HG03064 (cell line): ENCODE measurements around the gene AOPEP.
"Not testable (repeated sequence)": the region's sequence is repeated elsewhere in the genome, so short reads cannot be mapped to it uniquely, and the experiment has no call there.

Experiments
- ATAC-seq: cut with Tn5 transposase; IDR thresholded peaks from one replicate; pipeline ENCODE4 v1.9.1; 2021; ENCODE audit warnings: low read depth; ENCODE audit not compliant: unreplicated experiment

Gene AOPEP

DNA sequence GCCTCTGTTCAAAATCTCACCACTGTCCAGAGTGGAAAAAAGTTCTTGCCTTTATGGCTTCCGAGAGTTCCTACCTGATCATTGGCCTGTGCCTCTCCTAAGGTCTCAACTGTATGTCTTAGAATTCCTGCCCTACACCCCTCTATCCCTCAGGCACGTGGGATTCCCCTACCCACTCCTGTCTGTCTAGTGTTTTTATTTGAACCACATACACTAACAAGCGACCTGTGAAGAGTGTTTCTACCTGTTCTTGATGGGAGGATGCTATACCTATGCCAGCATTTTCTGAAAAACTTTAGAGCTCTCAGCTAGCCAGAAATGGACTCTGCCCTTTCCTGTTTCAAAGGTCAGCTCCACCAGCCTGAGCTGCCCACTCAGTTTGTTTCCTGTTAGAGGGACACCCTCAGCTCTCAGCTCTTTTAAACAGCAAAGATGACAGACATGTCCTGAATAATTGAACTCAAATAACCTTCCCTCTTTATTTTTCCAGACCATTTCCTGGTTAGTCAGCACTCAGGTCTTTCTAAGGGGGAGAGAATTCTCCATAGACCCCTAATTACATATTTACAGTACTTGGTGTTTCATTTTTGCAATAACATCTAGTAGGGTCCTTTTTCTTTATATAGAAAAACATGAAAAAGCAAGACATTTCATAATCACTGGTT lies 214.8 kb downstream of the AOPEP start:
- no peak for ATAC-seq

DNA sequence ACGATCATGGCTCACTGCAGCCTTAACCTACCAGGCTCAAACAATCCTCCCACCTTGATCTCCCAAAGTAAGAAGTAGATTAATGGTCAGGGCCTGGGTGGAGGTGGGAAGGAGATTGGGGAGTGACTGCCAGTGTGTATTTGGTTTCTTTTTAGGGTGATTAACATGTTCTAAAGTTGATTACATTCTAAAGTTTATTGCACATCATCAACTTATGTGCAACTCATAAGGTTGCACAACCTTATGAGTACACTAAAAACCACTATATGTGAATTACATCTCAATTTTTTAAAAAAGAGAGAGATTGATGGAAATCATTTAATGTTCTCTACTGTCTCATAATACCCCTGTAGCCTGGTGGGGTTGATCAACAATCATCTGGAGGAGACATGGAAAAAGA lies 218.1 kb downstream of the AOPEP start:
- no peak for ATAC-seq

DNA sequence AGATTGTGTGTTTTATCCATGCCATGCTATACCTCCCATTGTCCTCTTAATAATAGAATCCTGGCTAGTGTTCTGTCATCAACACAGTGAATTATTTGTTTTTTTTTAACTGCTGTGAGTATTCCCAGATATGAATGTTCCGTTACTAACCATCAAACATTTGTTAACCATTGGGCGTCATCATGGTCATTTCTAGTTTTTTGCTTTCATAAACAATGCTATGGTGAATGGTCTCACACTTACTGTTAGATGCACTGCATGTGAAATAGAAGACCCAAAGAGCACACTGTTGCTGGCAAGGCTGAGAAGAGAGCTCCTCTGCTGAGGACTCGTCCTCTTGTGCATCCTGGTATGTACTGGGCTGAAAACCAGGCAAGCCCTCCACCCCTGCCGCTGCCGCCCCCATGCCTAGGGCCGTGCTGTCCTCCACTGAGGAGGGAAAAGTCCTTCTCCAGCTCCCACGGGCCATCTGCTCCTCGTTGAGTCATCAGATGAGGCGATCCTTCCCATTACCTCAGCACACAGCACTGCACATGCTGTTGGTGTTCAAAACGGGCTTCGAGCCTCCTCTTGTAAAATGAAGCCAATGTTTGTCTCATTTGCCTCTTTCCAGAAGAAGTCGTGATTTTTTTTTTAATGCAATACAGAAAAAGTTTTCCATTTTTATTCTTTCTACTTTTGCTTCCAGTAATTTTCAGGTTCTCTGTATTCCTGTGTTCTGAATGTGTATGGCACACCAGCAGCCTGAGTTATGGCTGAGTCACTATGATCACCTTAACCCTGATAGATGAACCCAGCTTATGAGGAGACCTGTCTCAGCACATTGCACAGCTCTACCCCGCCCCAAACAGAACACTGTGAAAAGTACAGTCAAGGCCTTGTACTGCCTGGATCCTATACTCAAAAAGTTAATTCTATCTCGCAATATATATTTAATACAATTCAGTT lies 219.0 kb downstream of the AOPEP start:
- no peak for ATAC-seq

DNA sequence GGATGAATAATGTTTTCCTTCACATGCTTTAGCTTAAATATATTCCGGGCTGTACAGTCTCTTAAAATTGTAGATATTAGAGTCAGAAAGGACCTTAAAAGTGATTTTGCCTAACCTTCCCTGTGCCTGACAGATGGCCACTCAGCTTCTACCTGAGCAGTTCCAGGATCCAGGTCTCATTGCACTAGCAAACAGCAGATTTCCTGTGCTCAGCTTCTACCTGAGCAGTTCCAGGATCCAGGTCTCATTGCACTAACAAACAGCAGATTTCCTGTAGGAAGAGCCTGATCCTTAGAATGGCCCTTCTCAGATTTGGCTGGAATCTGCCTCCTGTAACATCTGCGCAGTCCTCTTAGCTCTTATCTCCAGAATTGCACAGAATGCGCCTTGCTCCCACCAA lies 219.8 kb downstream of the AOPEP start:
- no peak for ATAC-seq

DNA sequence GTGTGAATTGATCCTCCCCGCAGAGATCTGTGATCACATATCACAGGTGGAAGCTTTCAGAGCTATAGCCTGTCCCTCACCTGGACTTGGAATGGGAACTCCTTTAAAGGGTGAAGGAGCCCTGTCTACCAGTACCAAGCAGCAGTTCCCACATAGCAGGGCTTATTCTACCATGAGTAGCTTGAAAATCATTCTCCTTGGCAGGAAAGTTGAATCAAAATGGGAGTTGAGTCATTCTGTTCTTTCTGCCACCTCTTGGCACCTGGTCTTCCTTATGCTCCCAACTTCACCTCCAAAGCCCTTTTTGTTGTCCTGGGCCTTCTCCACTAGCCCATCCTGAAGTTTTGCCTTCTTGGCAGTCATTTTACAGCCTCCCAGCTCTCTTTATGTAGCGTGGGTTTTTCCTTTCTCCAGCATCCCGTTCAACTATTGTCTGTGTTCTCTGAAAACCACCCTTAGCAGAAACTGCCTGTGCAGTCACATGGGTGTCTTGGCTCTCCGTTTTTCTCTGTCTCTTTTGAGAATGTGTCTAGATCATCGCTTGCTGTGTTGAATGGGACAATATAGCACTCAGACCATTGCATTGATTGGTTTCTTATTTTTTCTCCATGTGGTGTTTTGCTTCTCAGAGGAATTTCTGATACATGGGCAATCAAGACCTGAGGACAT lies 222.2 kb downstream of the AOPEP start:
- ATAC-seq = no peak

DNA sequence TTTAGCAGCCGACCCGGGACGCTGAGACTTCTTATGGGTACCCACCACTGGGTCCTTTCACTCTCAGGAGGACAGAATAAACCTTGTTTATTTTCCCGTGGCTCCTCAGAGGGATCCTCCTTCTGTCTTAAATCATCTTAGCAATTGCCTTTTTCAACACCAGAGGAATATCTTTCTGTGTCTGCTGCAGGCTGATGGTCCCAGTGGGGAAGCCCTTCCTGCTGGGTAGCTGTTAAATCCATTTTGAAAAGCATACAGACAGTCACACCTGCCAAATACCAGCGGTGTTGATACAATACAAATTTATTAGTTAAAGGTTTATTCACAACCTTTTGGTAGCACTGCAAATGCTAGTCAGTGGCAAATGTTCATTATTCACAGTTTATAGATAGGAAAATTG lies 222.9 kb downstream of the AOPEP start:
- ATAC-seq = no peak

DNA sequence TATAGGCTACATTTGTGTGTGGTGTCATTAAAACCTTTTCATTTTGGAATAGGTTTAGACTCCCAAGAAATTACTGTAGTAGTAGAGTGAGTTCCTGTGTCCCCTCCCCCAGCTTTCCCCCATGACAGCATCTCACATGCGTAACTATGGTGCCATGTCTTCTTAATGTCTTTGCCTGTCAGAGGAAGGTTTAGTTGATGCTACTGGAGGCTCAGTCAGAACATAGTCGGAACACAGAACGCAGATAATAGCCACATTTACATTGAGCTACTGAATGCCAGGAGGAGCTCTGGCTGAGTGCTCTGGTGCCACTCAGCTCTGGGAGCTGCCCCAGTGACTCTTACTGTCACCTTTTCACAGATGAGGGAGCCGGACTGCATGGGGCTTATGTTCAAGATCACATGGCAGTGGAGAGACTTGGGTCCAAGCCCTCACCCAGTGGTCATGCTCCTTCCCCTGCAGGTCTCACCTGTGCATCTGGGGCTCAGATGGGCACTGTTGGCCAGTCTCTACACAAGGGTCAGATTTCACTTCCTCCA lies 223.6 kb downstream of the AOPEP start:
- ATAC-seq = no peak

DNA sequence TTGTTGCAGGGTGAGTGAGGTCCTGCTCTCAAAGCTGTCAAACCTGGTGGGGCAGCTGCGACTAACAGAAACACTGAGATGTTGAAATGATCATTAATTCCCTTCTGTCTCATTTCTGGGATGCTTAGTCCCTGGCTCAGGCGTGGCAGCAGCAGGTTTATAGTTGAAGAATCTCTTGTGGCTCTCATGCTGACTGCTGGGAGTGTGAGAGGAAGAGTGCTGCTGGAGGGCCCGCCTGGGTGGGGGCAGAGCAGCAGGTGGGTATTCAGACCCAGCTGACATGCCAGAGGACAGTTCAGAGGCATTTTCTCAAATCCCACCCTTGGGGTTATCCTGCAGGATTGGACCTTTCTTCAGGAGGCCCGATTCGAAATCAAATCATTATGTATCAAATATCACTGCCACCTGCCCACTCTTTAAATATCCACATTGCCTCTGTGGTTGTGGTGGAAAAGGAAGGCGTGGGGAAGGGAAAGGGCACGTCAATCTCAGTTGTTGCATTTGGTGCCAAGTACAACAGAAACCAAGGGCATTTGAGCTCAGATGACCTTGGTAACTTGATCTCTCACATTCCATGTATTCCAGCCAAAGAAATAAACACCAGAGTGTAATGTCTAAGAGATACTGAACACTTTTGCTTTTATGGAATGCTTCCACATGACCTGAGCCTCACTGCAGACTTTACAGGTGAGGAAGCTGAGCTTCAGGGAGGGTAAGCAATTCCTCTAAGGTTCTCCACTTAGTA lies 224.3 kb downstream of the AOPEP start:
- ATAC-seq = no peak

DNA sequence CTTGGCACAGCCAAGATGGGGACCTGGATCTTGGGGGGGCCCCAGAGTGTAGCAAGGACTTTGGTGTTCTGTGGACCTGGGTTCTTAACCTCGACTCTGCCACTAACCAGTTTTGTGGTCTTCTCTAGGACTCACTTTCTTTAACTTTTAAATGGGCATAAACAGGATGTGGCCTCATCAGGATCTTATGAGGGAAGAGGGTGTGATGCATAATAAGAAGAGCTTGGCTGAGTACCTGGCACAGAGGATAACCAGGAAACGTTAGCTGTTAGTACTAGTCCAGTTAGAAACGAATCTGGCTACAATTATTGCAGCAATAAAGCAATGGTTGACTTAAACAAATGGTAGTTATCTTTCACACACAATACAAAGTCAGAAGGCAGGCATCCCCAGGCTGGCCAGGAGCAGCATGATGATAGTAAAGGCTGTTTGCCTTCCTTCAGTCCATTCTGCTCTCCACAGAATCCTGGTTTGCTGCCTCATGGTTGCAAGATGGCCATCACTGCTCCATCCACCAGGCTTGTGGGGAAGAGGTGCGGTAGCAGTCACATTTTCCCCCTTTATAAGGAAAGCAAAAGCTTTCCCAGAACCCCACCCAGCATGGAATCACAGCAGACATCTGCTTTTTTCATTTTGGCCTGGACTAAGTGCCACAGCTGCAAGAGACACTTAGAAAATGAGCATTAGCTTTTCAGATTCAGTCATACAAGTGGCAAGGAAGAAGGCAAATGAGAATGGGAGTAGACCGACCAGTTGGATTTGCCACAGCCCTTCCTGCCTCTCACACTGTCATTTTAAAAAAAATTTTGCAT lies 225.0 kb downstream of the AOPEP start:
- no peak for ATAC-seq

DNA sequence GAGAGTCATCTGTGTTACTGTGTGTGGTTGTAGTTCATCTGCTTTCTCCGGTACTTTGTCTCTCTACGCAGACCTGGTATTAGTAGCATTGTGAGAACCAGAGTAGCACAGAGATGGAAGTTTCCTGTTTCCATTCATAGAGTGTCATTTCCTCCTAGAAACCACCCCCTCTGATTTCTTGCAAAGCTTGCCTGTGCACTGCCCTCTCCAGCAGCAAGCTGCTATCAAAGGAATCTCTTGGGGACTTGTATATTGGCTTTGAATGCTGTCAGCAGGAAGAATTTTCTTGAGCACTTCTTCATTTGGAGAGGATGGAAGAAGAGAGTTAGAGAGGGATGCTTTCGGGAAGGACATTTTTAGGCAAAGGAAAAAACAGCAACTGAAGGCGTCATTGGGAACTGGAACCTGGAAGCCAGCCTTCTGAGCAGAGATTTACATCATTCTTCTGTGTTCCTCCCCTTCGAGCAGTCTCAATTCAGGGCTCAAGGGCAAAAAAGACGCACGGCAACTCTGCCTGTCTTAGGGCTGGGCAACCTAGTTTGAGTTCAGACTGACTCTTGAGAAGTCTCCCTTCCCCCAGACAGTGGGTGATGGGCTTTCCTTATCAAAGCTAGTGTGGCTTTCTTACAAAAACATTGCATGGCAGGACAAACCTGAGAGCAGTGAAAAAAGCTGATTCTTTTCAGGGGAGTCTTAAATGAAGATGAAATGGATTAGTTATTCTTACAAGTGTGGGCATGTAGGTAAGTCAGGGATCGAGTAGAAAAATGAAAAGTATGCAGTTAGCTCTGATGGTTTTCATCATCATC lies 226.3 kb downstream of the AOPEP start:
- ATAC-seq = peak; percentile 97

DNA sequence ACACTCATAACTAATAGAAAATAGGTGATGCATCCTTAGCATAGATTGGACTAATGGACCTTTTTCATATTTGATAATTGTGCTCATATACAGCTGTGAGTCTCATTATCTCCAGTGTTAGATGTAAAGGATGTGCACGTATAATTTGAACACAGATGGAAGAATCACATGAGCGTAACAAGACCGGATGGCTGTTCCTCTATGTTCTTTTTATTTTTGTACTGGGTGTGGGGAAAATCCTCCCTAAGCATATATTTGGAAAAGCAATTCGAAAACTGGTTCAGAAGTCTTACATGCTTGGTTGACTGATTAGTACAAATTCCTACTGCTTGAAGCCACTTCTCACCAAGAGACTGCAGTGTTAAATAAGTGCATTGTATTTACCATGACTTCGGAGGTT lies 230.2 kb downstream of the AOPEP start:
- no peak for ATAC-seq

DNA sequence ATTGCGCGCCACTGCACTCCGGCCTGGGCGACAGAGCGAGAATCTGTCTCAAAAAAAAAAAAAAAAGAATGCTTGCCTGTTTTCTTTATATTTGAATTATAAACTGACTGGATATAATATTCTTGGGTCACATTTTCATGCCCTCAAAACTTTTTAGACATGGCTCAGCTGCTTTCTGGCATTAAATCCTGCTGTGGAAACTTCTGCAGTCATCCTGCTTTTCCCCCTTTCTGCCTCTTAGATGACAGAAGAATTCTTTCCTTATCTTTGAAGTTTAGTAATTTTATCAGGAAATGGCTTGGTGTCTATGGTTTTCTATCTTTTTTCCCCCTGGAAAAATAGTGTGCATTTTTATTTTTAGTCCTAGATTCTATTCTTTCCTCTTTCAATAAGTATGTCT lies 234.5 kb downstream of the AOPEP start:
- no peak for ATAC-seq

DNA sequence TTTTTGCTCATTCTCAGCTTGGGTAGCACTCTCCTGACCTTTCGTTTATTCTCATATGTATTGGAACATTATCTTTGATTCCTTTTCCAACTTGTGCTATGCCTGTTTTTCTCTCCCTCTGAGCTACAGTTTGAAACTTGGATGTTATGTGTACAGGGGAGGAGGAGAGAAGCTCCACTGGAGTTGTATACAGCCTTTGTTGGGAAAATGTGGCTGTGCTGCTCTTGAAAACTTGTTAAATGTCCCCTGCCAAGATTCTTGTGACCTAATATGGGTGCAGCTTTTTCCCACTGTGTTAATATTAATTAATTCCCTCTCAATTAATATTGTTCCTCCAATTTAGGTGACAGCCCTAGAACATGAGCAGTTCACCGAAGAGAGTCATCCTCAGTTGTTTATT lies 235.4 kb downstream of the AOPEP start:
- no peak for ATAC-seq

DNA sequence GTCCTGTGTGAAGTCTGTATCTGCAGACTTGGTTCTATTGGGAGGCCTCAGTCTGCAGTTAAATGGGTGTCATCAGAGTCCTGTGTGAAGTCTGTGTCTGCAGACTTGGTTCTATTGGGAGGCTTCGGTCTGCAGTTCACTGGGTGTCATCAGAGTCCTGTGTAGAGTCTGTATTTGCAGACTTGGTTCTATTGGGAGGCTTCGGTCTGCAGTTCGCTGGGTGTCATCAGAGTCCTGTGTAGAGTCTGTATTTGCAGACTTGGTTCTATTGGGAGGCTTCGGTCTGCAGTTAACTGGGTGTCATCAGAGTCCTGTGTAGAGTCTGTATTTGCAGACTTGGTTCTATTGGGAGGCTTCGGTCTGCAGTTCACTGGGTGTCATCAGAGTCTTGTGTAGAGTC lies 239.1 kb downstream of the AOPEP start:
- ATAC-seq = not testable (repeated sequence)

DNA sequence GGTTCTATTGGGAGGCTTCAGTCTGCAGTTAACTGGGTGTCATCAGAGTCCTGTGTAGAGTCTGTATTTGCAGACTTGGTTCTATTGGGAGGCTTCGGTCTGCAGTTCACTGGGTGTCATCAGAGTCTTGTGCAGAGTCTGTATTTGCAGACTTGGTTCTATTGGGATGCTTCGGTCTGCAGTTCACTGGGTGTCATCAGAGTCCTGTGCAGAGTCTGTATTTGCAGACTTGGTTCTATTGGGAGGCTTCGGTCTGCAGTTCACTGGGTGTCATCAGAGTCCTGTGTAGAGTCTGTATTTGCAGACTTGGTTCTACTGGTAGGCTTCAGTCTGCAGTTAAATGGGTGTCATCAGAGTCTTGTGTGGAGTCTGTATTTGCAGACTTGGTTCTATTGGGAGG lies 239.5 kb downstream of the AOPEP start:
- not testable (repeated sequence) for ATAC-seq

DNA sequence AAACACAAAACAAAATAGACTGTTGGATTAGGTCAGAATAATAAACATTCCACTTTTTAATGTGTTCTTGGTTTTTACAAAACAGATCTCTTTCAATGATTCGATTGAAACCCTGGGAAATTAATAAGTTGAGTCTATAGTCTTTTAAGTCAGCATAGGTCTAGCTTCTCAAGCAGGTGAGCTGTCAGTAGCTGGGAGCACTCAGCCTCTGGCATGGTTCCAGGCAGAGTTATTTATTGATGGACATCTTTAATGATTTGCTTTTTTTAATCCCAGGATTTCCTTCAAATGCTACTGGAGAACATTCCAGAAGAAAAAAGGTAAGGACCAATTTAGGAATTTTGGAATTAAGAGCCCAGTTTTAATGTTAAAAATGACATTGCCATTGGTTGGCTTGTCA lies 241.0 kb downstream of the AOPEP start:
- no peak for ATAC-seq

DNA sequence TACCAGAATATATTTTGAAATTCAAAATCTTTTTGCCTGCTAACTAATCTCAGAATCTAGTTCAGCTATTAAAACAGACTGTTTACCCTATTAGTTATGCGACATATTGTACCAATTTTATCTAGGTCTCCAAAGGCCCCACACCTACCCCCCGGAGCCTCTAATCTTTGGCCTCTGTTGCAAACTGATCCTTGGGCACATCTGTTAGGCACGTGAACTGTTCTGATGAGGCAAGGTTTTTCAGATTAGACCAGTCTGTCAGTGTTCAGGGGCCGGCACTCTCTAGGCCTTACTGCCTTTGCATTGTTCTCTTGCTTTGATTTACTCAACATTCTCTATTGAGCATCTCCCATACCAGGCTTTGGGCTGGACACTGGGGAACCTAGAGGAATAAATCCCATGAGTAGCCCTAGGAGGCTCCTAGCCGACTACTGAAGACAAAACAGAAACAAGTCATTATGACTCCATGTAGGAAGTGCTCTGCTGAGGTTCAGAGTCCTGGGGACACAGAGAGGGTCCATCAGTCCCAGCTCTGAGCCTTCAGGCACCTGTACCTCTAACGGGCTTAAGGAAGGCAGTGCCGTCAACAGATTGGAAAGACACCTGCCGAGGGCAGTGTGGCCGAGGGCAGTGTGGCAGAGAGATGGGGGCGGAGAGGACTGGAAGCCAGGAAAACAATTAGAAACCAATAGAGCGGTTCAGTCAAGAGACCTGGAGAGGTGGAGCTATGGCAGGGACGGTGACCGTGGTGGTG lies 245.1 kb downstream of the AOPEP start:
- ATAC-seq = no peak

DNA sequence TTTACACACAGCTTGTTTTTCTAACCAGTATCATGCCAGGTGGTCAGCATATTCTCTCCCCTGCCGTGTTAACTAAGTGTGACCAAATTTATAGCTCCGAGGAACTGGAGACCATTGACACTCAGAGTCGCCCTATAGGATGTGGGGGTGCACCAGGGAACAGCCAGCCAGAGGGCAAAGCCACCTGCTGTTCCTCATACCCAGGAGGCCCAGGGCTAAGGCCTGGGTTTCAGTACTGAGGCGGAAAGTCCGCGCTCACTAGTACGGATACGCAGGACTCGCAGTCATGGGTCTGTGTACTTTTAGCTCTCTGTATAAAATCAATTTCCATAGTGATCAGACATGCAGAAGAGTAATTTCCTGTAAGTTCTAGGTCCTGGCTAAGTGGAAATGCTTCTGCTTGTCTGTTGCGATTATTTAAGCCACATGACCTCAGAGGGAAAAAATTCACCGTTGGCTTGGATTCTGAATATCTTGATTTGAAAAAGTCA lies 247.0 kb downstream of the AOPEP start:
- no peak for ATAC-seq
